Measurements from ENCODE around the gene REG3G.
A peak's percentile ranks its signal among the peaks of the same experiment; 100 is the strongest.

Gene REG3G
- total RNA-seq, result 0 reads per million in 2 donors

GRCh38 chr2:79025421-79025820, at the start of gene REG3G:
TSS of gene REG3G (plus strand) at chr2:79025702. CDS start at chr2:79026094, 392 bp downstream.
- DNase-seq, result no peak

GRCh38 chr2:78977661-78978145, 47.8 kb upstream of the REG3G start:
- no peak for DNase-seq

GRCh38 chr2:78978340-78978739, 47.2 kb upstream of the REG3G start:
- no peak for DNase-seq

GRCh38 chr2:78979380-78980151, 45.9 kb upstream of the REG3G start:
- DNase-seq, result peak in 1 of 5 experiments; percentile 12

- DNase-seq, result no peak
Observed at GRCh38 chr2:78980152-78980465, 45.4 kb upstream of the REG3G start.

- no peak for DNase-seq
Observed at GRCh38 chr2:78980871-78981270, 44.6 kb upstream of the REG3G start.

GRCh38 chr2:78982638-78983330, 42.7 kb upstream of the REG3G start:
- no peak for DNase-seq

GRCh38 chr2:78984386-78984785, 41.1 kb upstream of the REG3G start:
- DNase-seq, result no peak

- no peak for DNase-seq
Observed at GRCh38 chr2:78985558-78985957, 39.9 kb upstream of the REG3G start.

GRCh38 chr2:78989051-78989450, 36.5 kb upstream of the REG3G start:
- DNase-seq, result no peak

- no peak for DNase-seq
Observed at GRCh38 chr2:78992451-78992806, 33.1 kb upstream of the REG3G start.

- DNase-seq, result no peak
Observed at GRCh38 chr2:78992807-78993517, 32.5 kb upstream of the REG3G start.

- no peak for DNase-seq
Observed at GRCh38 chr2:78993518-78994148, 31.9 kb upstream of the REG3G start.

GRCh38 chr2:78994789-78995188, 30.7 kb upstream of the REG3G start:
- DNase-seq, result no peak

- DNase-seq, result no peak
Observed at GRCh38 chr2:78999406-78999805, 26.1 kb upstream of the REG3G start.

- DNase-seq, result no peak
Observed at GRCh38 chr2:79000008-79000576, 25.4 kb upstream of the REG3G start.

- DNase-seq, result no peak
Observed at GRCh38 chr2:79001285-79001684, 24.2 kb upstream of the REG3G start.

- no peak for DNase-seq
Observed at GRCh38 chr2:79004680-79005079, 20.8 kb upstream of the REG3G start.

GRCh38 chr2:79005216-79005615, 20.3 kb upstream of the REG3G start:
- no peak for DNase-seq

GRCh38 chr2:79009388-79009787, 16.1 kb upstream of the REG3G start:
- no peak for DNase-seq

GRCh38 chr2:79011496-79011895, 14.0 kb upstream of the REG3G start:
- no peak for DNase-seq

- DNase-seq, result no peak
Observed at GRCh38 chr2:79013629-79014028, 11.9 kb upstream of the REG3G start.

GRCh38 chr2:79016342-79016741, 9.2 kb upstream of the REG3G start:
- no peak for DNase-seq
